Mucosa of rectum (tissue), 2 donors: ENCODE data around the gene PEX26.
A peak's percentile ranks its signal among the peaks of the same experiment; 100 is the strongest.

Source experiments
- H3K27ac ChIP-seq, 2 donors: one replicate each; pipeline ENCODE4 v1.7.0; 2013; ENCODE audit warnings: inconsistent platforms in 2 of 2, low read depth in 2 of 2, low read length in 2 of 2
- H3K27me3 ChIP-seq, 2 donors: one replicate each; pipeline ENCODE4 v1.7.0; 2013; ENCODE audit warnings: low read length in 2 of 2; ENCODE audit not compliant: control insufficient read depth in 2 of 2, insufficient read depth in 2 of 2
- H3K36me3 ChIP-seq, 2 donors: one replicate each; pipeline ENCODE4 v1.7.0; 2013; ENCODE audit warnings: low read length in 2 of 2; ENCODE audit not compliant: control insufficient read depth in 2 of 2, insufficient read depth in 2 of 2
- H3K4me1 ChIP-seq, 2 donors: one replicate each; pipeline ENCODE4 v1.7.0; 2013; ENCODE audit warnings: low read length in 2 of 2, mild to moderate bottlenecking in 1 of 2; ENCODE audit not compliant: control insufficient read depth in 2 of 2, insufficient read depth in 2 of 2
- H3K4me3 ChIP-seq, 2 donors: one replicate each; pipeline ENCODE4 v1.7.0; 2013; ENCODE audit warnings: low read length in 2 of 2
- H3K9ac ChIP-seq, 2 donors: one replicate each; pipeline ENCODE4 v1.7.0; 2013; ENCODE audit warnings: low read length in 2 of 2, low read depth in 1 of 2, mild to moderate bottlenecking in 1 of 2
- H3K9me3 ChIP-seq, 2 donors: one replicate each; pipeline ENCODE4 v1.7.0; 2013; ENCODE audit warnings: low read length in 2 of 2; ENCODE audit not compliant: control insufficient read depth in 2 of 2
- donor health status: healthy.
- donor health status: Normal muscosa, but diverticular disease.

PEX26 gene

DNA sequence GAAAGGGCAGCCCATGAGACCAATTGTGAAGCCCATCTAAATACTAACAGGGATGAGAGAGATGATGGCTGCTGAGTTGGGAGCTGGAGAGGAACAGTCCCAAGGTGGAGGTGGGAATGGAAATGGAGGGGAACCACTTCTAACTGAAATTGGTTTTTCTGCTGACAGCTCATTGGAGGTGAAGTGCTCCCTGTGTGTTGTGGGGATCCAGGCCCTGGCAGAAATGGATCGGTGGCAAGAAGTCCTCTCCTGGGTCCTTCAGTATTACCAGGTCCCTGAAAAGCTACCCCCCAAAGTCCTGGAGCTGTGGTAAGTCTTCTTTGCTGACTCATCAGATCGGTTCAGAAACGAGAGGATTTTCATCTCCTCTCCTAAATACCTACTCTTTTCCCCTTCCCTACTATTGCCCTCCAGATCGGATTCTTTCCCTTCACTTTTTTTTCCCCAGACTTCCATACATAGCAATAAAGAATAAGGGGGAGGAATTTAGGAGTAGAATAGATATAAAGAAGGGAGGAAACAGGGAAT is 2.0 kb downstream of the PEX26 start:
- Histone ChIP-seq H3K27ac (peak overlapping the region in 1 of 2 donors; percentile 87), H3K36me3 (peaks cover 36 to 44% of the 10 kb centered on the region in 2 donors), H3K27me3 (no peaks in the 10 kb centered on the region), H3K9ac (peak overlapping the region in 1 of 2 donors; percentile 91), H3K4me3 (peak overlapping the region in 1 of 2 donors; percentile 100), H3K4me1 (peaks cover 21 to 26% of the 10 kb centered on the region in 2 donors), H3K9me3 (no peaks in the 10 kb centered on the region)

DNA sequence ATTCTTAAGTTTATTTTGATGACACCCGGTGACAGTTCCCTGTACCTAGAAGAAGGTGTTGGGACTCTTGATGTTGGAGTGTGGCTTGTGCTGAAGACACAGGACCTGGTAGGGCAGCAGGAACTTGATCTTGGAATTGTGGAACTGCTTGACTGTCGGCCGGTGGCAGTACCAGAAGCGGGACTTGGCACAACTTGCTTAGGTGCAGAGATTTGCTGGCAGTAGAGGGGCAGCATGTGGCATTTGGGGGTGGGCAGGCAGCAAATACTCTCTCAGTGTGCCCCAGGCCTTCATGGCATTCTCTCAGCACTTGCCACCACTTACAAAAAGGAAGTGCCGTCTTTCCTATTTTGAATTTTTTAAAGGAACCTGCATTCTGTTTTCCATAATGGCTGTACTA is 3.6 kb downstream of the PEX26 start:
- peaks cover 22 to 24% of the 10 kb centered on the region in 2 donors for H3K4me1 ChIP-seq
- no peak overlapping the region for H3K9ac ChIP-seq
- no peaks in the 10 kb centered on the region for H3K9me3 ChIP-seq
- no peak overlapping the region for H3K27ac ChIP-seq
- H3K36me3 ChIP-seq = peaks cover 39 to 52% of the 10 kb centered on the region in 2 donors
- H3K4me3 ChIP-seq = peak overlapping the region in 1 of 2 donors; percentile 33
- no peaks in the 10 kb centered on the region for H3K27me3 ChIP-seq

DNA sequence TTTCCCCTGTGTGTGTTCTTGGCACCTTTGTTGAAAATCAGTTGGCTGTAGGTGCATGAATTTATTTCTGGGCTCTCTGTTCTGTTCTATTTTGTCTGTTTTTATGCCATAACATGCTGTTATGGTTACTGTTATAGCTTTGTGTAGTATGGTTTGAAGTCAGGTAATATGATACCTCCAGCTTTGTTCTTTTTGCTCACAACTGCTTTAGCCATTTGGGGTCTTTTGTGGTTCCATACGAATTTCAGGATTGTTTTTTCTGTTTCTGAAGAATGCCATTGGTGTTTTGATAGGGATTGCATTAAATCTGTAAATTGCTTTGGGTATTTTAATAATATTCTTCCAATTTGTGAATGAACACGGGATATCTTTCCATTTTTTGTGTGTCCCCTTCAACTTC is 4.7 kb downstream of the PEX26 start:
- no peak overlapping the region for H3K27ac ChIP-seq
- peaks cover 47 to 58% of the 10 kb centered on the region in 2 donors for H3K36me3 ChIP-seq
- no peak overlapping the region for H3K4me3 ChIP-seq
- peaks cover 13 to 17% of the 10 kb centered on the region in 2 donors for H3K4me1 ChIP-seq
- no peak overlapping the region for H3K9ac ChIP-seq
- no peaks in the 10 kb centered on the region for H3K27me3 ChIP-seq
- no peaks in the 10 kb centered on the region for H3K9me3 ChIP-seq

DNA sequence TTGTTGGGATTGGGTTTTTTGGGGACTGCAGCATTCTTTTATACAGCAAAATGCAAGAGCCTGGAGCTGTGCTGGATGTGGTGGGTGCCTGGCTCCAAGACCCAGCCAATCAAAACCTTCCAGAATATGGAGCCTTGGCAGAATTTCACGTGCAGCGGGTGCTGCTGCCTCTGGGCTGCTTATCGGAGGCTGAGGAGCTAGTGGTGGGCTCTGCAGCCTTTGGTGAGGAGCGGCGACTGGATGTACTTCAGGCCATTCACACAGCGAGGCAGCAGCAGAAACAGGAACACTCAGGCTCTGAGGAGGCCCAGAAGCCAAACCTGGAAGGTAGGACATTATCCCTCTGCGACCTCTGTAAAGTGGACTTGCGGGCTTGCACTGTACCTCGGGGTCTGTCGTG is 5.6 kb downstream of the PEX26 start:
- Histone ChIP-seq H3K36me3 (peaks cover 56 to 67% of the 10 kb centered on the region in 2 donors), H3K9me3 (no peaks in the 10 kb centered on the region), H3K4me1 (peaks cover 16 to 24% of the 10 kb centered on the region in 2 donors), H3K9ac (no peak overlapping the region), H3K27me3 (no peaks in the 10 kb centered on the region), H3K4me3 (no peak overlapping the region), H3K27ac (no peak overlapping the region)

DNA sequence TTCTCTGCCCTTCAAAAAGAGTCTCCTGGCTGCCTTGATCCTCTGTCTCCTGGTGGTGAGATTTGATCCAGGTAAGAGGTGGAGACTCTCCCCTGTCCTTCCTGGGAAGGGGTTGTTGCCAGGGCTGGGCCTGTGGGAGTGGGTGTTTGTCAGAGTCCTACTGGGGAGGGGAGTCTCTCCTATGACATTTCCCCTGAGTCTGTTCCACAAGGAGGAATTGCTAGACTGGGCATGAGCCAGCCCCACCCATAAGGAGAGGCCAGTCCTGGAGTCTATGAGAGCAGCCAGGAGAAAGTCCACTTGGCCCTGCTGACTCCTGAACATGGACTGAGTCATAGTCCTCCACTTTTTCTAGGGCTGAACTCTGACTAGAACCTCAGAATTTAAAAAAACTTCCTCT is 7.4 kb downstream of the PEX26 start:
- peaks cover 14 to 20% of the 10 kb centered on the region in 2 donors for H3K4me1 ChIP-seq
- no peaks in the 10 kb centered on the region for H3K9me3 ChIP-seq
- H3K36me3 ChIP-seq = peaks cover 59 to 69% of the 10 kb centered on the region in 2 donors
- no peaks in the 10 kb centered on the region for H3K27me3 ChIP-seq
- peak overlapping the region; percentile 83 to 89 for H3K27ac ChIP-seq
- no peak overlapping the region for H3K4me3 ChIP-seq
- H3K9ac ChIP-seq = peak overlapping the region in 1 of 2 donors; percentile 55

DNA sequence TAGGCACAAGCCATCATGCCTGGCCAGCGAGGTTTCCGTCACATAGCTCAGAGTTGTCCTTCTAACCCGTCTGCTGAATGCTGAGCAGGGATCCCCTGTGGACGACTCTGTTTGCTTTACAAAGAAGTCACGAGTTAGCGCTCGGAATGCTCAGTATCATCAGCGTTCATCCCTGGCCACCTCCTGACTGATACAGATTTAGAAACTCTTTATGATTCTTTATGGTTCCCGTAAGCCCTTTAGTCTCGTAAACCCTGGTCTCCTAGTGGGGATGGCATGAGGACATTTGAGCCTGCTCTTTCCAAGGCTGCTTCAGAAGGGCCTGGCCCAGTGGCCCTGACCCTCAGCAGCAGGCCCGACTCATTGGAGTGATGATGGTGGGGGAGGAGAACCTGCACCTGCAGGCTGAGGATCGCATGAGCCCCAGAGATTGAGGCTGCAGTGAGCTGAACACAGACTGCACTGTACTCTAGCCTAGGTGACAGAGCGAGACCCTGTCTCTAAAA is 9.6 kb downstream of the PEX26 start:
- H3K4me3 ChIP-seq = no peak overlapping the region
- no peak overlapping the region for H3K9ac ChIP-seq
- H3K27me3 ChIP-seq = no peaks in the 10 kb centered on the region
- peaks cover 28 to 37% of the 10 kb centered on the region in 2 donors for H3K4me1 ChIP-seq
- no peaks in the 10 kb centered on the region for H3K9me3 ChIP-seq
- peaks cover 46 to 53% of the 10 kb centered on the region in 2 donors for H3K36me3 ChIP-seq
- H3K27ac ChIP-seq = peak overlapping the region; percentile 56 to 61

DNA sequence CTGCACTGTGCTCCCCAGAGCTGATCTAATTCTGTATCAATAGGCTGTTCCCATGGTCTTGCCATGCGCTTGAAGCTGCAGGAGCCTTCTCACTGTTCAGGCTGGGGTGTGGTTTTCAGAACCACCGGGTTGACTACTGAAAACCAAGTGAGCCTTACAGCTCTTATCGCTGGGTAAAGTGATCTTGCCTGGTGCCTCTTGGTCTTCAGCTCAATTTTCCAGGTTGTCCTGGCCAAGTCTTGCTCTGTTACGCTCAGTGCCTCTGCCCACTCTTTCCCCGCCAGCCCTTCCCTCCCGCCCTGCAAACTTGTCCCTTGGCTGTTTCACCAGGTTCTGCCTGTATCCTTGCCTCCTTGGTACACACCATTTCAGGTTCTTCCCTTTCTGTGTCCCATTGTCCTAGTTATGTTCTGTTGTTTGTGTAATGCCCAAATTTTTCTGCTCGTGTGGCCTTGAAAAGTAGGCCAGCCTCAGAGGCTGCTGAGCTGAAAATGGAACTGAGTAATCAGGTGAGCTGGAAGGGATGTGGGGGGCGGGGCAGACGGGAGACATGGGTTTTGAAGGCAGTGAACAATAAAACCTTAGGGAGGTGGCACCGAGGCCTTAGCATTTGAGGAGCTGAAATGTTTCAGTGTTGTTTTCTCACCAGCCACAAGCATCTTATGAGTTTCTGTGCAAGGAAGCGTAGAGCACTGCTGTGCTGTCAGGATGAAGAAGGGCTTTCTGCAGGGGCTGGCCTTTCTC is 11.2 kb downstream of the PEX26 start:
- no peak overlapping the region for H3K9ac ChIP-seq
- peaks cover 31 to 39% of the 10 kb centered on the region in 2 donors for H3K4me1 ChIP-seq
- H3K4me3 ChIP-seq = peak overlapping the region in 1 of 2 donors; percentile 7
- no peaks in the 10 kb centered on the region for H3K9me3 ChIP-seq
- peak overlapping the region; percentile 40 to 70 for H3K27ac ChIP-seq
- peaks cover 30 to 39% of the 10 kb centered on the region in 2 donors for H3K36me3 ChIP-seq
- H3K27me3 ChIP-seq = no peaks in the 10 kb centered on the region

DNA sequence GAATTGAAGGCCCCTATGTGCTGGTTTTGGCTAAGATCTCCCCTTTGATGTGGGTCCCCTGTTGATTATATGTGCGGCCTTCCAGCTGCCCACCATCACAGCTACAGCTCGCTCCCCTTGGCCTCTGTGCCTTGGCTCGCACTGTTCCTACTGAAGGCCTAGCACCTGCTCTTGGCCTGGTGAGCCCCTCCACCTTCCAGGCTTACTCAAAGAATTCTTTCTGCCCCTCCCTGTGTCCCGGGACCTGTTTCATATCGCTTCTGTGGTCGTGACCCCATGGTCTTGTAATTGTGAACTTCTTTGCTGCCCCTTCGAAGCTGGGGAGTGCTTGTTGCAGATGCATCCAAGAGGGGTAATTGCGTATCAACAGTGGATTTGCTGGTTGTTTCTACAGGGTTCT is 12.5 kb downstream of the PEX26 start:
- Histone ChIP-seq H3K27ac (peak overlapping the region in 1 of 2 donors; percentile 25), H3K9me3 (no peaks in the 10 kb centered on the region), H3K36me3 (peaks cover 29 to 34% of the 10 kb centered on the region in 2 donors)

DNA sequence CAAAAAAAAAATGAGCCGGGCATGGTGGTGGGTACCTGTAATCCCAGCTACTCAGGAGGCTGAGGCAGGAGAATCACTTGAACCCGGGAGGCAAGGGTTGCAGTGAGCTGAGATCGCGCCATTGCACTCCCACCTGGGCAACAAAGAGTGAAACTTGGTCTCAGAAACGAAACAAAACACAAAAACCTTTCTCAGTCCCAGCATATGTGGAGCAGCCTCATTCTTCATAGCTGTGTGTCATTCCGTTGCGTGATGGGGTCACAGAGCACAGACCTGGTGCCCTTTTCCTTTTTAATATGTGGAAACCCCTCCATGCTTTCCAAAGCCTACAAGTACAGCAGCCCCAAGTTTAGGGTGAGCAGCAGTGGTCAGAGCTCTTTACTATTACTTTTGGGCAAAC is 13.7 kb downstream of the PEX26 start:
- Histone ChIP-seq H3K27ac (peak overlapping the region; percentile 89 to 94), H3K9me3 (no peaks in the 10 kb centered on the region), H3K36me3 (peaks cover 26 to 31% of the 10 kb centered on the region in 2 donors), H3K4me3 (peak overlapping the region; percentile 63 to 65), H3K4me1 (peaks cover 26 to 35% of the 10 kb centered on the region in 2 donors), H3K27me3 (no peaks in the 10 kb centered on the region), H3K9ac (peak overlapping the region; percentile 66 to 74)

More for the DNA sequence above, 12.5 kb downstream of the PEX26 start:
- Histone ChIP-seq H3K9ac (no peak overlapping the region), H3K4me3 (no peak overlapping the region), H3K27me3 (no peaks in the 10 kb centered on the region), H3K4me1 (peaks cover 26 to 35% of the 10 kb centered on the region in 2 donors)

DNA sequence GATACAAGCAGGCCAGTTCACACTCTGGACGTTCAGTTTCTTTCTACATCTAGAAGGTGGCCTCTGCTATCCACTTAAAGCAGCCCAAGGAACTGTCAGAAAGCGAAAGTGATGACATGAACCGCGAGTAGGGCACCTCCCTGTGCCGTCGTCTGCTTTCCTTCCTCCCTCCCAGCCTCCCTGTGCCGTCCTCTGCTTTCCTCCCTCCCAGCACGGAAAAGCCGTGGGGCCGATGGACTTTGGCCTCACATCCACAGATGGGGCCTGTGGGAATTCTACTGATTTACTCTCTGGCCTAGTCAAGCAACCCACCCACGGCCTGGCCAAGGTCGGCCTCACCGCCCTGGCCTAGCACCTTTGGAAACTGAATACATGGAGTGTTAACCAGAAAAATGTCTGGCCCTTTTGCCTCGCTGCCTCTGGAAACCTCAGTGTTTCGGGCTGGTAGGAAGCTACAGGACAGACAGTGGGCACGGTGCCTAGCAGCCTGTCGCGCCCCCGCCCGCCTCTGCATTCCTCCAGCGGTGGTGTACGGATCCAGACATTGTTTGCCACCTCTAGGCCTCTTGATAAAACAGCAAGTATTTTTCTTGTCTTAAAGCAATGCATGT is 14.2 kb downstream of the PEX26 start:
- no peaks in the 10 kb centered on the region for H3K27me3 ChIP-seq
- no peaks in the 10 kb centered on the region for H3K9me3 ChIP-seq
- H3K4me1 ChIP-seq = peaks cover 26 to 35% of the 10 kb centered on the region in 2 donors
- peaks cover 22 to 29% of the 10 kb centered on the region in 2 donors for H3K36me3 ChIP-seq
- H3K9ac ChIP-seq = peak overlapping the region; percentile 66 to 74
- peak overlapping the region; percentile 89 to 94 for H3K27ac ChIP-seq
- H3K4me3 ChIP-seq = peak overlapping the region; percentile 63 to 65
